ENCODE measurements around the gene APMAP.

The APMAP gene

GRCh38 chr20:24918579-24919566 is 73.7 kb downstream of the APMAP start:
- peak in 1 of 10 donors; percentile 68 for DNase-seq
- intact Hi-C loops (cut with DNase I), result loop anchor here (1.0 to 5.0 kb wide), 3 partner anchors 617 to 982 kb away; no protein-coding TSS in a partner anchor

- intact Hi-C loops (cut with DNase I), result loop anchor here (1.0 to 5.0 kb wide), 3 partner anchors 616 to 981 kb away; no protein-coding TSS in a partner anchor
- peak; percentile 49 to 95 (median 78) for DNase-seq
These were observed 74.6 kb downstream of the APMAP start for GRCh38 chr20:24917797-24918578.

GRCh38 chr20:24917056-24917455 is 75.5 kb downstream of the APMAP start:
- DNase-seq, result peak in 1 of 10 donors; percentile 33
- intact Hi-C loops (cut with DNase I), result loop anchor here (5.0 kb wide), 1 partner anchor 615 kb away; no protein-coding TSS in a partner anchor

GRCh38 chr20:24916412-24916811 is 76.1 kb downstream of the APMAP start:
- no peak for DNase-seq
- intact Hi-C loops (cut with DNase I), result loop anchor here (5.0 kb wide), 1 partner anchor 614 kb away; no protein-coding TSS in a partner anchor

GRCh38 chr20:24915892-24916291 is 76.7 kb downstream of the APMAP start:
- intact Hi-C loops (cut with DNase I), result loop anchor here (5.0 kb wide), 1 partner anchor 614 kb away; no protein-coding TSS in a partner anchor
- peak in 1 of 10 donors; percentile 49 for DNase-seq

GRCh38 chr20:24915440-24915839 is 77.1 kb downstream of the APMAP start:
- DNase-seq, result peak in 1 of 10 donors; percentile 43
- intact Hi-C loops (cut with DNase I), result loop anchor here (5.0 kb wide), 1 partner anchor 613 kb away; no protein-coding TSS in a partner anchor

GRCh38 chr20:24914388-24915241 is 77.9 kb downstream of the APMAP start:
- intact Hi-C loops (cut with DNase I), result loop anchor here (5.0 kb wide), 1 partner anchor 612 kb away; no protein-coding TSS in a partner anchor
- peak in 1 of 10 donors; percentile 54 for DNase-seq

GRCh38 chr20:24913076-24913628 is 79.4 kb downstream of the APMAP start:
- DNase-seq, result peak in 1 of 10 donors; percentile 27
- intact Hi-C loops (cut with DNase I), result no loop called here
